ENCODE results near the gene IFT81.

- TF ChIP-seq CTCF (IDR thresholded peaks at IDR 0.05): peak; percentile 40 to 68 (median 67)
- no peak for TF ChIP-seq POLR2A (IDR thresholded peaks at IDR 0.05)
These were observed 100.5 kb downstream of the IFT81 start for GRCh38 chr12:110224379-110225304.

Measured in tibial nerve (tissue), 3 donors.